Vagina (tissue), 2 donors: ENCODE data around the gene PHLPP1.

ENCODE experiments used
- CTCF ChIP-seq, 3 experiments: fragments of 450-650 bp in 2 of 3; fragments of 200-600 bp in 1 of 3; sonication (generic) in 1 of 3; IDR thresholded peaks; one replicate each; pipeline ENCODE4 v1.5.1; 2017 to 2019; ENCODE audit warnings: antibody characterized with exemption in 3 of 3, mild to moderate bottlenecking in 2 of 3, moderate library complexity in 2 of 3
- POLR2A ChIP-seq, 2 donors: fragments of 450-650 bp; IDR thresholded peaks; one replicate each; pipeline ENCODE4 v1.6.1; 2017; ENCODE audit warnings: antibody characterized with exemption in 2 of 2, mild to moderate bottlenecking in 2 of 2, moderate library complexity in 2 of 2
- POLR2AphosphoS5 ChIP-seq, 2 donors: sonication (generic); formaldehyde crosslinking; IDR thresholded peaks; one replicate each; pipeline ENCODE4 v1.9.0; 2017; ENCODE audit warnings: antibody characterized with exemption in 2 of 2, mild to moderate bottlenecking in 2 of 2, low read depth in 1 of 2; ENCODE audit not compliant: insufficient read depth in 1 of 2

GRCh38 chr18:62950246-62950645 lies 234.9 kb downstream of the PHLPP1 start:
- TF ChIP-seq CTCF (IDR thresholded peaks at IDR 0.05) (no peak), POLR2AphosphoS5 (IDR thresholded peaks at IDR 0.05; ENCODE audit: insufficient read depth in 1 of 2, low read depth in 1 of 2) (no peak), POLR2A (IDR thresholded peaks at IDR 0.05) (no peak)
